Measurements from ENCODE around the gene DESI1. TPM values are rescaled to one million over a fixed set of nuclear protein-coding genes. Genes with fewer than 3 reads are reported as not detected.

The DESI1 gene
- total and polyA plus RNA-seq, 2 of the 13 experiments (the other 11 are each of a cell fraction or from before 2014, with no cell fraction given), result 21.6 to 29.2 TPM

DNA sequence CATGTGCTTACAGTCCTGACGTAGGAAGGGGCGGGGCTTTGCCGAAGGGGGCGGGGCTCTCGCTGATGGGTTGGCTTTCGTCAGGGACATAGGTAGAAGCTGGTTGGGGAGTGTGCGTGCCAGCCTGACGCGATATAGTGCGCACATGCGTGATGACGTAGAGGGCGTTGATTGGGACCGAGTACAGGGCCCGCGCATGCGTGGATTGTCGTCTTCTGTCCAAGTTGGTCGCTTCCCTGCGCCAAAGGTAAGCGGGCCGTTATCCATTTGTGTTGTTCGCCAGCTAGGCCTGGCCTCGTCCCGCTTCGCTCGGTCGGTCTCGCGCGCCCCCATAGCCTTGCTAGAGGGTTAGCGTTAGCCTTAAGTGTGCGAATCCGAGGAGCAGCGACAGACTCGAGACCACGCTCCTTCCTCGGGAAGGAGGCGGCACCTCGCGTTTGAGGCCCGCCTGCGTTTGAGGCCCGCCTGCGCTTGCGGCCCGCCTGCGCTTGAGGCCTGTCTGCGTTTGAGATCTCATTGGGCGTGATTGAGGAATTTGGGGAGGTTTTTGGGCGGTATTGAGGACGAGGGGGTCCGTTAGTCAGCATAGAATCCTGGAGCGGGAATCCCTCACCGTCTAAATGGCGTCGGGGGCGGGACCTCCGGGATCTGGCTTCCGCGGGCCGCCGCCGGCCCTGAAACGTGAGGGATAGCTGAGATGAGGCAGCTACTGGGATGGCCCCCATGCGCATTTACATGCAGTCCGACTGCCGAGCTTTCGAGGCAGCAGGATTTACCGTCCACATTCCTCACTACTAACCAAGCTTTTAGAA, 462 bp upstream of the DESI1 start, which contains the start of gene XRCC6 (continued):
- TF ChIP-seq, protein P1, sequence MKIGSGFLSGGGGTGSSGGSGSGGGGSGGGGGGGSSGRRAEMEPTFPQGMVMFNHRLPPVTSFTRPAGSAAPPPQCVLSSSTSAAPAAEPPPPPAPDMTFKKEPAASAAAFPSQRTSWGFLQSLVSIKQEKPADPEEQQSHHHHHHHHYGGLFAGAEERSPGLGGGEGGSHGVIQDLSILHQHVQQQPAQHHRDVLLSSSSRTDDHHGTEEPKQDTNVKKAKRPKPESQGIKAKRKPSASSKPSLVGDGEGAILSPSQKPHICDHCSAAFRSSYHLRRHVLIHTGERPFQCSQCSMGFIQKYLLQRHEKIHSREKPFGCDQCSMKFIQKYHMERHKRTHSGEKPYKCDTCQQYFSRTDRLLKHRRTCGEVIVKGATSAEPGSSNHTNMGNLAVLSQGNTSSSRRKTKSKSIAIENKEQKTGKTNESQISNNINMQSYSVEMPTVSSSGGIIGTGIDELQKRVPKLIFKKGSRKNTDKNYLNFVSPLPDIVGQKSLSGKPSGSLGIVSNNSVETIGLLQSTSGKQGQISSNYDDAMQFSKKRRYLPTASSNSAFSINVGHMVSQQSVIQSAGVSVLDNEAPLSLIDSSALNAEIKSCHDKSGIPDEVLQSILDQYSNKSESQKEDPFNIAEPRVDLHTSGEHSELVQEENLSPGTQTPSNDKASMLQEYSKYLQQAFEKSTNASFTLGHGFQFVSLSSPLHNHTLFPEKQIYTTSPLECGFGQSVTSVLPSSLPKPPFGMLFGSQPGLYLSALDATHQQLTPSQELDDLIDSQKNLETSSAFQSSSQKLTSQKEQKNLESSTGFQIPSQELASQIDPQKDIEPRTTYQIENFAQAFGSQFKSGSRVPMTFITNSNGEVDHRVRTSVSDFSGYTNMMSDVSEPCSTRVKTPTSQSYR (CRISPR knock-in tag; IDR thresholded peaks at IDR 0.05; ENCODE audit: borderline replicate concordance), result no peak
- TF ChIP-seq ZNF607 (CRISPR knock-in tag; IDR thresholded peaks at IDR 0.05; ENCODE audit: borderline replicate concordance) (peak; percentile 80), ZNF776 (CRISPR knock-in tag; IDR thresholded peaks at IDR 0.05) (no peak), KDM5B (CRISPR knock-in tag; IDR thresholded peaks at IDR 0.05; ENCODE audit: borderline replicate concordance) (peak; percentile 92; the same call in 1 of the 2 replicates), ELF1 (CRISPR knock-in tag; IDR thresholded peaks at IDR 0.05) (0 out of 2 replicates have a peak, but pooled peaks have one; percentile 24), MIER2 (CRISPR knock-in tag; IDR thresholded peaks at IDR 0.05) (no peak; the same call in 1 of the 2 replicates), WIZ (CRISPR knock-in tag; IDR thresholded peaks at IDR 0.05) (no peak; the same call in 1 of the 2 replicates), IRF1 (CRISPR knock-in tag; IDR thresholded peaks at IDR 0.05; ENCODE audit: low read depth) (no peak), HHEX (CRISPR knock-in tag; IDR thresholded peaks at IDR 0.05) (no peak), ZNF318 (CRISPR knock-in tag; IDR thresholded peaks at IDR 0.05) (0 out of 2 replicates have a peak, but pooled peaks have one; percentile 32), ZGPAT (CRISPR knock-in tag; IDR thresholded peaks at IDR 0.05) (peak; percentile 74), SSRP1 (CRISPR knock-in tag; IDR thresholded peaks at IDR 0.05) (no peak), ZNF446 (CRISPR knock-in tag; IDR thresholded peaks at IDR 0.05) (0 out of 2 replicates have a peak, but pooled peaks have one; percentile 39)
- TF ChIP-seq, protein P2, sequence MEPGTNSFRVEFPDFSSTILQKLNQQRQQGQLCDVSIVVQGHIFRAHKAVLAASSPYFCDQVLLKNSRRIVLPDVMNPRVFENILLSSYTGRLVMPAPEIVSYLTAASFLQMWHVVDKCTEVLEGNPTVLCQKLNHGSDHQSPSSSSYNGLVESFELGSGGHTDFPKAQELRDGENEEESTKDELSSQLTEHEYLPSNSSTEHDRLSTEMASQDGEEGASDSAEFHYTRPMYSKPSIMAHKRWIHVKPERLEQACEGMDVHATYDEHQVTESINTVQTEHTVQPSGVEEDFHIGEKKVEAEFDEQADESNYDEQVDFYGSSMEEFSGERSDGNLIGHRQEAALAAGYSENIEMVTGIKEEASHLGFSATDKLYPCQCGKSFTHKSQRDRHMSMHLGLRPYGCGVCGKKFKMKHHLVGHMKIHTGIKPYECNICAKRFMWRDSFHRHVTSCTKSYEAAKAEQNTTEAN (CRISPR knock-in tag; conservative IDR thresholded peaks at IDR 0.05), result no peak

Data from HepG2 (cell line).